PC-3 (cell line): ENCODE results near the gene MCEMP1. TPM values are rescaled to one million over a fixed set of nuclear protein-coding genes. Genes with fewer than 3 reads are reported as not detected.
"Not testable (repeated sequence)": the region's sequence is repeated elsewhere in the genome, so short reads cannot be mapped to it uniquely, and the experiment has no call there.

ENCODE experiments used
- ATAC-seq: fragments of 200-7000 bp; cut with Tn5 transposase; 2 replicates; pipeline ENCODE4 v1.9.1; 2020; ENCODE audit warnings: mild to moderate bottlenecking, moderate library complexity
- BruUV-seq: library from RNA; stranded (reverse); fragments of 400-500 nt; replicated peaks from 2 replicates; lab custom pipeline; 2021; lab: Mats Ljungman, UMichigan
- CTCF ChIA-PET: fragments of 300-600 bp; sonication (Branson Sonifier 250); formaldehyde crosslinking; loops from one replicate; lab custom pipeline; 2022; ENCODE audit warnings: antibody characterized with exemption; lab: Charles Lee
- POLR2A ChIA-PET: fragments of 300-600 bp; sonication (Branson Sonifier 250); formaldehyde crosslinking; loops from one replicate; lab custom pipeline; 2022; ENCODE audit warnings: antibody characterized with exemption; ENCODE audit not compliant: unreplicated experiment; lab: Charles Lee
- DNase-seq: peaks from one replicate; pipeline ENCODE4 v3.0.0-alpha.2; 2015
- H2AFZ ChIP-seq: fragments of 300-600 bp; sonication (generic); 2 replicates; pipeline ENCODE4 v1.6.0; 2016; ENCODE audit warnings: antibody characterized with exemption, low read length
- H3F3A ChIP-seq: fragments of 300-600 bp; sonication (generic); one replicate; pipeline ENCODE4 v1.6.0; 2017; ENCODE audit warnings: antibody characterized with exemption, low read length, control low read depth, mild to moderate bottlenecking; ENCODE audit not compliant: unreplicated experiment
- H3K27ac ChIP-seq: fragments of 300-600 bp; sonication (generic); 2 replicates; pipeline ENCODE4 v1.5.1; 2016; ENCODE audit warnings: mild to moderate bottlenecking, low read length
- H3K27me3 ChIP-seq: fragments of 300-600 bp; sonication (generic); 2 replicates; pipeline ENCODE4 v1.6.1; 2016; ENCODE audit warnings: low read length, mixed read lengths
- H3K36me3 ChIP-seq: fragments of 300-600 bp; sonication (generic); 2 replicates; pipeline ENCODE4 v1.6.1; 2016; ENCODE audit warnings: low read depth, mixed run types, low read length, mixed read lengths
- H3K4me1 ChIP-seq: fragments of 300-600 bp; sonication (generic); 2 replicates; pipeline ENCODE4 v1.5.1; 2016; ENCODE audit warnings: low read length; ENCODE audit not compliant: insufficient read depth
- H3K4me2 ChIP-seq: fragments of 300-600 bp; sonication (generic); 2 replicates; pipeline ENCODE4 v1.6.0; 2016; ENCODE audit warnings: low read length
- H3K4me3 ChIP-seq: fragments of 300-600 bp; sonication (generic); 2 replicates; pipeline ENCODE4 v1.5.1; 2016; ENCODE audit warnings: mild to moderate bottlenecking, low read length, mixed read lengths
- H3K79me2 ChIP-seq: fragments of 300-600 bp; sonication (generic); 2 replicates; pipeline ENCODE4 v1.6.1; 2017; ENCODE audit warnings: low read length, mixed read lengths
- H3K9ac ChIP-seq: fragments of 300-600 bp; sonication (generic); 2 replicates; pipeline ENCODE4 v1.6.0; 2016; ENCODE audit warnings: mild to moderate bottlenecking, low read length
- H3K9me2 ChIP-seq: fragments of 300-600 bp; sonication (generic); replicated peaks from 2 replicates; pipeline ENCODE4 v1.6.1; 2016; ENCODE audit warnings: mixed run types, low read length, mixed read lengths
- H3K9me3 ChIP-seq: fragments of 300-600 bp; sonication (generic); 2 replicates; pipeline ENCODE4 v1.6.1; 2016; ENCODE audit warnings: low read length, mixed read lengths
- H4K20me1 ChIP-seq: fragments of 300-600 bp; sonication (generic); 2 replicates; pipeline ENCODE4 v1.6.1; 2016; ENCODE audit warnings: low read length, mixed read lengths
- EZH2 ChIP-seq: fragments of 300-600 bp; sonication (generic); IDR thresholded peaks from one replicate; pipeline ENCODE4 v1.6.1; 2017; ENCODE audit warnings: antibody characterized with exemption, mild to moderate bottlenecking, low read length; ENCODE audit not compliant: unreplicated experiment
- EZH2phosphoT487 ChIP-seq: fragments of 300-600 bp; sonication (generic); IDR thresholded peaks from 2 replicates; pipeline ENCODE4 v1.6.1; 2018; ENCODE audit warnings: mild to moderate bottlenecking, antibody characterized with exemption, low read length, borderline replicate concordance
- intact Hi-C: fragments of 100-400 bp; cut with micrococcal nuclease; formaldehyde crosslinking; loops from 2 replicates; pipeline ENCODE4 v1.9.0; 2023
- total RNA-seq: library from RNA; depleted of rRNA; stranded (reverse); fragments of >200 nt; gene quantifications from 2 replicates; pipeline ENCODE4 v1.2.3, GENCODE V29; 2014
- TF ChIP-seq, protein P1 (sequence below): fragments of 300-600 bp; sonication (generic); conservative IDR thresholded peaks from 2 replicates; pipeline ENCODE4 v1.5.1; 2017; ENCODE audit warnings: antibody characterized with exemption, low read depth, mild to moderate bottlenecking, low read length

The MCEMP1 gene
- total RNA-seq, 1 experiment from 2014 or later, result not detected

DNA sequence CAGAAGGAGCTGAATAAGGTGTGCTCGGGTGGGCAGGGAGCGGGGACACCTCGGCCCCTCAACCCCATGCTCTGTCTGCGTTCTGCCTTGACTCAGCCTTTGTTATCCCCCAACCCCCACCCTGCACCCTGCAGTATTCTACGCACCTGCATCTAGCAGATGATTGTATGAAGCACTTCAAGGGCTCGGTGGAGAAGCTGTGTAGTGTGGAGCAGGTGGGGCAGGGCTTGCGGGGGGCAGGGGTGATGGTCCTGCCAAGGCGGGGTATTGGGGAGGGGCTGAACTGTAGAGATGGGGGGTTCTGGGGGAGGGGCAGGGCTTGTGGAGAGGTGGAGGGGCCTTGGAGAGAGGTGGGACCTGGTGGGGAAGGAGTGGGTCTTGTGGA is 33.9 kb upstream of the MCEMP1 start:
- H3F3A ChIP-seq, result no peaks in the 10 kb centered on the region
- ATAC-seq (no peak), DNase-seq (no peak)
- no peaks in the 10 kb centered on the region for H3K27me3 ChIP-seq
- no peak overlapping the region for H3K9ac ChIP-seq
- no TSS peak for BruUV-seq
- H4K20me1 ChIP-seq, result no peaks in the 10 kb centered on the region
- H3K27ac ChIP-seq, result no peak overlapping the region
- H3K9me2 ChIP-seq, result no peaks in the 10 kb centered on the region
- peaks cover 14% of the 10 kb centered on the region for H3K79me2 ChIP-seq
- no peak overlapping the region for H3K4me2 ChIP-seq
- TF ChIP-seq EZH2phosphoT487, result no peak
- no peak for TF ChIP-seq EZH2
- TF ChIP-seq, protein P1, sequence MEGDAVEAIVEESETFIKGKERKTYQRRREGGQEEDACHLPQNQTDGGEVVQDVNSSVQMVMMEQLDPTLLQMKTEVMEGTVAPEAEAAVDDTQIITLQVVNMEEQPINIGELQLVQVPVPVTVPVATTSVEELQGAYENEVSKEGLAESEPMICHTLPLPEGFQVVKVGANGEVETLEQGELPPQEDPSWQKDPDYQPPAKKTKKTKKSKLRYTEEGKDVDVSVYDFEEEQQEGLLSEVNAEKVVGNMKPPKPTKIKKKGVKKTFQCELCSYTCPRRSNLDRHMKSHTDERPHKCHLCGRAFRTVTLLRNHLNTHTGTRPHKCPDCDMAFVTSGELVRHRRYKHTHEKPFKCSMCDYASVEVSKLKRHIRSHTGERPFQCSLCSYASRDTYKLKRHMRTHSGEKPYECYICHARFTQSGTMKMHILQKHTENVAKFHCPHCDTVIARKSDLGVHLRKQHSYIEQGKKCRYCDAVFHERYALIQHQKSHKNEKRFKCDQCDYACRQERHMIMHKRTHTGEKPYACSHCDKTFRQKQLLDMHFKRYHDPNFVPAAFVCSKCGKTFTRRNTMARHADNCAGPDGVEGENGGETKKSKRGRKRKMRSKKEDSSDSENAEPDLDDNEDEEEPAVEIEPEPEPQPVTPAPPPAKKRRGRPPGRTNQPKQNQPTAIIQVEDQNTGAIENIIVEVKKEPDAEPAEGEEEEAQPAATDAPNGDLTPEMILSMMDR, result no peak
- no peaks in the 10 kb centered on the region for H3K4me1 ChIP-seq
- POLR2A ChIA-PET, result interaction anchor here (0.6 kb wide), 1 partner anchor 10 kb away, joined by 4 read pairs; the partner anchor contains the start of gene PCP2
- H3K36me3 ChIP-seq, result peaks cover 7% of the 10 kb centered on the region; the same call in 1 of the 2 replicates
- H2AFZ ChIP-seq, result no peak overlapping the region
- H3K4me3 ChIP-seq, result no peak overlapping the region
- CTCF ChIA-PET, result no interaction called here
- intact Hi-C loops, result no loop called here
- no peaks in the 10 kb centered on the region for H3K9me3 ChIP-seq

DNA sequence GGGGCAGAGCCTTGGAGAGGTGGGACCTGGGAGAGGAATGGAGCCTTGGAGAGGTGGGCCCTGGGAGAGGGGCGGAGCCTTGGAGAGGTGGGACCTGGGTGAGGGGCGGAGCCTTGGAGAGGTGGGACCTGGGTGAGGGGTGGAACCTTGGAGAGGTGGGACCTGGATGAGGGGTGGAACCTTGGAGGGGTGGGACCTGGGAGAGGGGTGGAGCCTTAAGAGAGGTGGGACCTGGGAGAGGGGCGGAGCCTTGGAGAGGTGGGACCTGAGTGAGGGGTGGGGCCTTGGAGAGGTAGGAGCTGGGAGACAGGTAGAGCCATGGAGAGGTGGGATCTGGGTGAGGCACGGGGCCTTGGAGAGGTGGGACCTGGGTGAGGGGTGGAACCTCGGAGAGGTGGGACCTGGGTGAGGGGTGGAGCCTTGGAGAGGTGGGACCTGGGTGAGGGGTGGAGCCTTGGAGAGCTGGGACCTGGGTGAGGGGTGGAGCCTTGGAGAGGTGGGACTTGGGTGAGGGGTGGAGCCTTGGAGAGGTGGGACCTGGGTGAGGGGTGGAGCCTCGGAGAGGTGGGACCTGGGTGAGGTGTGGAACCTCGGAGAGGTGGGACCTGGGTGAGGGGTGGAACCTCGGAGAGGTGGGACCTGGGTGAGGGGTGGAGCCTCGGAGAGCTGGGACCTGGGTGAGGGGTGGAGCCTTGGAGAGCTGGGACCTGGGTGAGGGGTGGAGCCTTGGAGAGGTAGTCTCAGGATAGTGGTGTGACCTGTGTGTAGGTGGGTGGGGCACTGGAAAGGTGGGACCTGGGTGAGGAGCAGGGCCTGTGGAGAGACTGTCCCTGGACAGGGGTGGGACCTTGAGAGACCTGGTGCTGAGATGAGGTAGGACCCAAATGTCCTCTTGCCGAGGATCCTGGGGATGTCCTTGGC is 33.0 kb upstream of the MCEMP1 start:
- H4K20me1 ChIP-seq, ATAC-seq, H3K27ac ChIP-seq, H3K4me1 ChIP-seq, intact Hi-C loops, H3F3A ChIP-seq, H3K4me2 ChIP-seq, H3K9me2 ChIP-seq, H2AFZ ChIP-seq, H3K9me3 ChIP-seq, H3K79me2 ChIP-seq, BruUV-seq, H3K9ac ChIP-seq, H3K27me3 ChIP-seq, H3K4me3 ChIP-seq, H3K36me3 ChIP-seq, CTCF ChIA-PET: not testable (repeated sequence)
- POLR2A ChIA-PET, result interaction anchor here (0.6 kb wide), 2 partner anchors 11 to 277 kb away, joined by 4 to 26 read pairs; partner anchors contain the start of genes PCP2 and SNAPC2
- peak; percentile 74 for DNase-seq

DNA sequence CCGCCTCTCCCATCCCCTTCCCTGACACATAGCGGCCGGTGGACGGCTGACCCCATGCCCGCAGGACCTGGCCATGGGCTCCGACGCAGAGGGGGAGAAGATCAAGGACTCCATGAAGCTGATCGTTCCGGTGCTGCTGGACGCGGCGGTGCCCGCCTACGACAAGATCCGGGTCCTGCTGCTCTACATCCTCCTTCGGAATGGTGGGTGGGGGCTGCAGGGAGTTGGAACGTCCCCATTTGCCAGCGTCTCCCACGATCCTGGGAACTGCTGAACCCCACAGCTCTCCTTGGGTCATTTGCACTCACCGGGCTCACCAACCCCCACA is 32.4 kb upstream of the MCEMP1 start:
- Histone ChIP-seq H3K27me3 (no peaks in the 10 kb centered on the region), H4K20me1 (no peaks in the 10 kb centered on the region), H3K4me1 (no peaks in the 10 kb centered on the region), H3K36me3 (peaks cover 7% of the 10 kb centered on the region; the same call in 1 of the 2 replicates), H3K9ac (no peak overlapping the region), H3F3A (no peaks in the 10 kb centered on the region), H3K27ac (no peak overlapping the region), H3K4me2 (no peak overlapping the region), H3K9me3 (no peaks in the 10 kb centered on the region), H3K9me2 (no peaks in the 10 kb centered on the region), H2AFZ (no peak overlapping the region), H3K4me3 (no peak overlapping the region), H3K79me2 (peaks cover under 1% of the 10 kb centered on the region; the same call in 1 of the 2 replicates)
- intact Hi-C loops, result no loop called here
- no peak for DNase-seq
- TF ChIP-seq, protein P1, result no peak
- no peak for TF ChIP-seq EZH2
- no peak for TF ChIP-seq EZH2phosphoT487
- ChIA-PET POLR2A (no interaction called here), CTCF (no interaction called here)
- no peak for ATAC-seq
- BruUV-seq, result no TSS peak
